Panc1 (cell line): ENCODE measurements around the gene AUH. TPM values are rescaled to one million over a fixed set of nuclear protein-coding genes. Genes with fewer than 3 reads are reported as not detected.

Experiments
- ATAC-seq: fragments of 200-7000 bp; cut with Tn5 transposase; 2 replicates; pipeline ENCODE4 v1.9.1; 2020; ENCODE audit warnings: mild to moderate bottlenecking, moderate library complexity
- BruUV-seq: library from RNA; stranded (reverse); fragments of 400-500 nt; replicated peaks from 2 replicates; lab custom pipeline; 2021; lab: Mats Ljungman, UMichigan
- CTCF ChIA-PET: fragments of 300-600 bp; sonication (Branson Sonifier 250); formaldehyde crosslinking; loops from one replicate; lab custom pipeline; 2022; ENCODE audit warnings: antibody characterized with exemption; lab: Charles Lee
- POLR2A ChIA-PET: fragments of 300-600 bp; sonication (Branson Sonifier 250); formaldehyde crosslinking; loops from one replicate; lab custom pipeline; 2022; ENCODE audit warnings: antibody characterized with exemption; lab: Charles Lee
- DNase-seq: peaks from one replicate; pipeline ENCODE4 v3.0.0-alpha.2; 2010; ENCODE audit warnings: low read depth, low spot score
- H3K27ac ChIP-seq: 2 replicates; pipeline ENCODE4 v1.5.1; 2011; ENCODE audit warnings: mild to moderate bottlenecking, low read length, inconsistent platforms
- H3K27me3 ChIP-seq: fragments of 200-500 bp; sonication (Bioruptor generic); 2 replicates; pipeline ENCODE4 v1.6.0; 2014; ENCODE audit warnings: low read length, inconsistent platforms; ENCODE audit not compliant: control insufficient read depth, insufficient read depth
- H3K36me3 ChIP-seq: fragments of 200-500 bp; sonication (Bioruptor generic); 2 replicates; pipeline ENCODE4 v1.5.1; 2014; ENCODE audit warnings: inconsistent platforms, mild to moderate bottlenecking, low read length, moderate library complexity; ENCODE audit not compliant: control insufficient read depth, insufficient read depth
- H3K4me1 ChIP-seq: 2 replicates; pipeline ENCODE4 v1.5.1; 2011; ENCODE audit warnings: inconsistent platforms, mild to moderate bottlenecking, low read length, moderate library complexity; ENCODE audit not compliant: control insufficient read depth, insufficient read depth
- H3K4me3 ChIP-seq, 2 experiments: 2 replicates each; pipeline ENCODE4 v1.5.1; 2011 to 2012; ENCODE audit warnings: low read depth in 2 of 2, low read length in 2 of 2, mild to moderate bottlenecking in 2 of 2, inconsistent platforms in 1 of 2, moderate library complexity in 1 of 2
- H3K9me3 ChIP-seq: fragments of 200-500 bp; sonication (Bioruptor generic); 2 replicates; pipeline ENCODE4 v1.5.1; 2014; ENCODE audit warnings: low read depth, mild to moderate bottlenecking, inconsistent platforms, low read length, moderate library complexity; ENCODE audit not compliant: control insufficient read depth, insufficient read depth
- POLR2AphosphoS5 ChIP-seq: IDR thresholded peaks from 2 replicates; pipeline ENCODE4 v1.6.1; 2012; ENCODE audit warnings: mild to moderate bottlenecking, low read depth, low read length, moderate library complexity
- REST ChIP-seq, 2 experiments: IDR thresholded peaks; 2 replicates each; pipeline ENCODE4 v1.6.1; 2011 to 2012; ENCODE audit warnings: low read depth in 2 of 2, control low read depth in 1 of 2, low read length in 1 of 2, mild to moderate bottlenecking in 1 of 2, moderate library complexity in 1 of 2; ENCODE audit not compliant: insufficient read depth in 1 of 2
- SIN3A ChIP-seq: IDR thresholded peaks from 2 replicates; pipeline ENCODE4 v1.6.1; 2012; ENCODE audit warnings: low read depth, mild to moderate bottlenecking, low read length, moderate library complexity, borderline replicate concordance; ENCODE audit not compliant: insufficient read depth
- TCF7L2 ChIP-seq: IDR thresholded peaks from 2 replicates; pipeline ENCODE4 v1.6.1; 2011; ENCODE audit warnings: mild to moderate bottlenecking, low read depth, low read length, inconsistent platforms
- in situ Hi-C: cut with HindIII; loops from 2 replicates; pipeline ENCODE4 v1.10.0; 2016; ENCODE audit warnings: low sequenced_read_pairs, low pct_unique_long_range_greater_than_20kb
- intact Hi-C: fragments of 100-400 bp; cut with micrococcal nuclease; formaldehyde crosslinking; loops from one replicate; pipeline ENCODE4 v1.10.0; 2022; ENCODE audit not compliant: unreplicated experiment
- total RNA-seq: library from RNA; stranded (reverse); gene quantifications from one replicate; pipeline ENCODE4 v1.2.1, GENCODE V29; 2021; ENCODE audit not compliant: unreplicated experiment
- TF ChIP-seq, protein P1 (sequence below): fragments of 450-650 bp; IDR thresholded peaks from 2 replicates; pipeline ENCODE4 v1.5.1; 2017; ENCODE audit warnings: mild to moderate bottlenecking

The AUH gene
- total RNA-seq, 1 experiment from 2014 or later, result 7.7 TPM

DNA sequence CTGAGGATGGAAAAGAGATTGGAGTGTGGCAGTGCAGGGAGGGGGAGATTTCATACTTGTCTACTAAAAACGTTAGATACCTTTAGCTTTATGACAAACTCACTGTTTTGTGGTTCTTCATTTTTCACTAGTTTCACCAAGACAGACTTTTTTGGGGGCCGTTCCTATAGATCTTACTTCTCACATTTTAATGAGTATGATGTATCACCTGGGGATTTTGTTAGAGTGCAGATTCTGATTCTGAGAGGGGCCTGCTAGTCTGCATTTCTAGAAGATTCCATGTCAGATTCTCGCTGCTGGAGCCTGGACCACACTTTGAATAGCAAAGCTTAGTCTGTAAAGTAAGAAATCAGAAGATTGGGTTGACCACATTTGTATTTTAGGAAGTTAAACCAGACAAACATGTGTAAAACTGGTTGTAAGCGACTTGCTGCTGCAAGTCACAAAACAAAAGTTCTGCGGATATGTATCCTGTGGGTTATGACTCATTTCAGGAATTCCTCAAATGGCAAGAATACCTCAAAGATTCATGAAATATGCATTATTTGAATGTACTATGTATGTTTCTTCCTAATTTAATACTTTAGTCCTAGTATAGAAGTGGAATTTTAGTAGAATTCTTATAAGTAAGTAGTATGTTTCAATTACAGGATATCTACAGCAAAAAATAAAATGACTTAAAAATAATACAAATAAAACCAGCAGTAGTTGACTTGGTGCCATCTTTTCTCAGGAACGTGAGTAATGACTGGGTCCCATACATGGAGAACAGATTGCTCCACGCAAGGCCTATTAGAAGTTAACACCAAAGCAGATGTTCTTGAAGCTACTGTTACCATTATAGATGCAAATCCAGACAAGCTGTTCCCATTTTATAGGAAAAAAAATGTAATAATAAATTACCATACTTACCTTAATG lies 34.1 kb upstream of the AUH start:
- in situ Hi-C loops (no loop called here), intact Hi-C loops (no loop called here)
- BruUV-seq, result no TSS peak
- no peaks in the 10 kb centered on the region for H3K27me3 ChIP-seq
- H3K36me3 ChIP-seq, result no peaks in the 10 kb centered on the region
- CTCF ChIA-PET, result no interaction called here
- ATAC-seq (no peak), DNase-seq (no peak)
- POLR2A ChIA-PET, result no interaction called here
- no peak overlapping the region for H3K4me3 ChIP-seq
- TF ChIP-seq SIN3A (no peak), REST (IDR thresholded peaks at IDR 0.05; ENCODE audit: insufficient read depth in 1 of 2, low read depth in 2 of 2, low read length in 1 of 2) (no peak), POLR2AphosphoS5 (no peak), TCF7L2 (no peak)
- TF ChIP-seq, protein P1, sequence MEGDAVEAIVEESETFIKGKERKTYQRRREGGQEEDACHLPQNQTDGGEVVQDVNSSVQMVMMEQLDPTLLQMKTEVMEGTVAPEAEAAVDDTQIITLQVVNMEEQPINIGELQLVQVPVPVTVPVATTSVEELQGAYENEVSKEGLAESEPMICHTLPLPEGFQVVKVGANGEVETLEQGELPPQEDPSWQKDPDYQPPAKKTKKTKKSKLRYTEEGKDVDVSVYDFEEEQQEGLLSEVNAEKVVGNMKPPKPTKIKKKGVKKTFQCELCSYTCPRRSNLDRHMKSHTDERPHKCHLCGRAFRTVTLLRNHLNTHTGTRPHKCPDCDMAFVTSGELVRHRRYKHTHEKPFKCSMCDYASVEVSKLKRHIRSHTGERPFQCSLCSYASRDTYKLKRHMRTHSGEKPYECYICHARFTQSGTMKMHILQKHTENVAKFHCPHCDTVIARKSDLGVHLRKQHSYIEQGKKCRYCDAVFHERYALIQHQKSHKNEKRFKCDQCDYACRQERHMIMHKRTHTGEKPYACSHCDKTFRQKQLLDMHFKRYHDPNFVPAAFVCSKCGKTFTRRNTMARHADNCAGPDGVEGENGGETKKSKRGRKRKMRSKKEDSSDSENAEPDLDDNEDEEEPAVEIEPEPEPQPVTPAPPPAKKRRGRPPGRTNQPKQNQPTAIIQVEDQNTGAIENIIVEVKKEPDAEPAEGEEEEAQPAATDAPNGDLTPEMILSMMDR, result no peak
- no peaks in the 10 kb centered on the region for H3K9me3 ChIP-seq
- H3K27ac ChIP-seq, result no peak overlapping the region
- no peaks in the 10 kb centered on the region for H3K4me1 ChIP-seq

- Histone ChIP-seq H3K36me3 (no peaks in the 10 kb centered on the region), H3K27ac (no peak overlapping the region), H3K4me3 (no peak overlapping the region), H3K9me3 (no peaks in the 10 kb centered on the region), H3K27me3 (no peaks in the 10 kb centered on the region), H3K4me1 (no peaks in the 10 kb centered on the region)
- POLR2A ChIA-PET, result no interaction called here
- DNase-seq (no peak), ATAC-seq (no peak)
- BruUV-seq, result no TSS peak
- in situ Hi-C loops, result no loop called here
- no peak for TF ChIP-seq POLR2AphosphoS5
- intact Hi-C loops, result no loop called here
- CTCF ChIA-PET, result no interaction called here
Observed at GRCh38 chr9:91395106-91395552, 33.4 kb upstream of the AUH start.

DNA sequence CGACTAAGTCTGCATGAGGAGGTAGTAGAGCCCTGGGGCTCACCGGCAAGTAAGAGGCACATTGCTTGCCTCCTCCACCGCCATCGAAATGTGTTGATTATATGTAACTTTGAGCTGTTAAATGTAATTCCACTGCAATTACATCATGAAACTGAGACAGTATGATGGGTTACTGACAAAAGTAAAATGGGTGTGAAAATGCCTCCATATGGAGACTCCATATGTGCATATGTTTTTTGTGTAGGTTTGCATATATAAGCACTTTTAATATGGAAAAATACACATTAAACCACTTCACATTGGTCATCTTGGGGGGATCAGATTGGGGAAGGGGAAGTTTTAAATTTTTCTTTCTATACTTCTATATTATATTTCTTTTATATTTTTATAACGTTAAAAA lies 32.1 kb upstream of the AUH start:
- no peak overlapping the region for H3K4me3 ChIP-seq
- TF ChIP-seq REST (IDR thresholded peaks at IDR 0.05; ENCODE audit: insufficient read depth in 1 of 2, low read depth in 2 of 2, low read length in 1 of 2), result no peak
- no peaks in the 10 kb centered on the region for H3K4me1 ChIP-seq
- ATAC-seq (no peak), DNase-seq (no peak)
- intact Hi-C loops, result no loop called here
- H3K27me3 ChIP-seq, result no peaks in the 10 kb centered on the region
- no peaks in the 10 kb centered on the region for H3K9me3 ChIP-seq
- POLR2A ChIA-PET, result no interaction called here
- no TSS peak for BruUV-seq
- no peaks in the 10 kb centered on the region for H3K36me3 ChIP-seq
- CTCF ChIA-PET, result interaction anchor here (0.7 kb wide), 1 partner anchor 478 kb away, joined by 4 read pairs; no protein-coding TSS in a partner anchor
- H3K27ac ChIP-seq, result no peak overlapping the region
- in situ Hi-C loops, result no loop called here
